Measurements from ENCODE around the gene DUSP18.

The DUSP18 gene

GRCh38 chr22:30614268-30614667 lies 53.4 kb downstream of the DUSP18 start:
- Histone ChIP-seq H3K27me3 (ENCODE audit: insufficient read depth, poor library complexity, severe bottlenecking) (no peaks in the 10 kb centered on the region), H3K27ac (ENCODE audit: poor library complexity, severe bottlenecking) (no peak overlapping the region), H3K4me1 (ENCODE audit: insufficient read depth, poor library complexity, severe bottlenecking) (peaks cover 4% of the 10 kb centered on the region), H3K9me3 (ENCODE audit: severe bottlenecking) (no peaks in the 10 kb centered on the region), H3K36me3 (ENCODE audit: low read depth) (no peaks in the 10 kb centered on the region), H3K4me3 (ENCODE audit: severe bottlenecking) (no peak overlapping the region)
- DNase-seq (ENCODE audit: low spot score) (no peak), ATAC-seq (ENCODE audit: low read depth) (no peak)
- no peak for TF ChIP-seq CTCF (IDR thresholded peaks at IDR 0.05; ENCODE audit: poor library complexity, severe bottlenecking)

GRCh38 chr22:30612789-30613188 lies 54.9 kb downstream of the DUSP18 start:
- no peak for TF ChIP-seq CTCF (IDR thresholded peaks at IDR 0.05; ENCODE audit: poor library complexity, severe bottlenecking)

More at GRCh38 chr22:30612789-30613188, 54.9 kb downstream of the DUSP18 start:
- Histone ChIP-seq H3K9me3 (ENCODE audit: severe bottlenecking) (no peaks in the 10 kb centered on the region), H3K4me1 (ENCODE audit: insufficient read depth, poor library complexity, severe bottlenecking) (peaks cover 10% of the 10 kb centered on the region), H3K36me3 (ENCODE audit: low read depth) (no peaks in the 10 kb centered on the region), H3K27ac (ENCODE audit: poor library complexity, severe bottlenecking) (no peak overlapping the region), H3K27me3 (ENCODE audit: insufficient read depth, poor library complexity, severe bottlenecking) (no peaks in the 10 kb centered on the region), H3K4me3 (ENCODE audit: severe bottlenecking) (no peak overlapping the region)
- DNase-seq (ENCODE audit: low spot score) (no peak), ATAC-seq (ENCODE audit: low read depth) (no peak)

All from RWPE2 (cell line).